ENCODE results near the gene HDAC4.

The HDAC4 gene

GRCh38 chr2:239065537-239065936 lies 335.3 kb downstream of the HDAC4 start:
- no peak for DNase-seq (ENCODE audit: low read depth)

GRCh38 chr2:239064891-239065290 lies 335.9 kb downstream of the HDAC4 start:
- DNase-seq (ENCODE audit: low read depth): no peak

GRCh38 chr2:239064253-239064652 lies 336.6 kb downstream of the HDAC4 start:
- DNase-seq (ENCODE audit: low read depth): no peak

- no peak for DNase-seq (ENCODE audit: low read depth)
Measured at GRCh38 chr2:239062743-239063142, 338.1 kb downstream of the HDAC4 start.

GRCh38 chr2:239061824-239062570 lies 338.8 kb downstream of the HDAC4 start:
- no peak for DNase-seq (ENCODE audit: low read depth)

- no peak for DNase-seq (ENCODE audit: low read depth)
Measured at GRCh38 chr2:239061121-239061666, 339.6 kb downstream of the HDAC4 start.

- no peak for DNase-seq (ENCODE audit: low read depth)
Measured at GRCh38 chr2:239060676-239061075, 340.1 kb downstream of the HDAC4 start.

GRCh38 chr2:239059854-239060253 lies 341.0 kb downstream of the HDAC4 start:
- no peak for DNase-seq (ENCODE audit: low read depth)

GRCh38 chr2:239058766-239059165 lies 342.1 kb downstream of the HDAC4 start:
- DNase-seq (ENCODE audit: low read depth): no peak

GRCh38 chr2:239057533-239057932 lies 343.3 kb downstream of the HDAC4 start:
- DNase-seq (ENCODE audit: low read depth): no peak

- DNase-seq (ENCODE audit: low read depth): no peak
Measured at GRCh38 chr2:239056611-239057010, 344.2 kb downstream of the HDAC4 start.

- DNase-seq (ENCODE audit: low read depth): no peak
Measured at GRCh38 chr2:239055756-239056493, 344.9 kb downstream of the HDAC4 start.

GRCh38 chr2:239054921-239055320 lies 345.9 kb downstream of the HDAC4 start:
- DNase-seq (ENCODE audit: low read depth): no peak

- DNase-seq (ENCODE audit: low read depth): no peak
Measured at GRCh38 chr2:239053801-239054503, 346.9 kb downstream of the HDAC4 start.

GRCh38 chr2:239052798-239053665 lies 347.8 kb downstream of the HDAC4 start:
- DNase-seq (ENCODE audit: low read depth): no peak

GRCh38 chr2:239051891-239052445 lies 348.9 kb downstream of the HDAC4 start:
- DNase-seq (ENCODE audit: low read depth): no peak

GRCh38 chr2:239050252-239050649 lies 350.6 kb downstream of the HDAC4 start:
- no peak for DNase-seq (ENCODE audit: low read depth)

- no peak for DNase-seq (ENCODE audit: low read depth)
Measured at GRCh38 chr2:239049421-239050251, 351.2 kb downstream of the HDAC4 start.

- no peak for DNase-seq (ENCODE audit: low read depth)
Measured at GRCh38 chr2:239048736-239049135, 352.1 kb downstream of the HDAC4 start.

- no peak for DNase-seq (ENCODE audit: low read depth)
Measured at GRCh38 chr2:239047861-239048260, 353.0 kb downstream of the HDAC4 start.

All from activated T-helper 1 cell treated with Interleukin-2 at 50 U/mL for 16 hours (primary cell).